ENCODE data around the gene CHST11.

The CHST11 gene

DNA sequence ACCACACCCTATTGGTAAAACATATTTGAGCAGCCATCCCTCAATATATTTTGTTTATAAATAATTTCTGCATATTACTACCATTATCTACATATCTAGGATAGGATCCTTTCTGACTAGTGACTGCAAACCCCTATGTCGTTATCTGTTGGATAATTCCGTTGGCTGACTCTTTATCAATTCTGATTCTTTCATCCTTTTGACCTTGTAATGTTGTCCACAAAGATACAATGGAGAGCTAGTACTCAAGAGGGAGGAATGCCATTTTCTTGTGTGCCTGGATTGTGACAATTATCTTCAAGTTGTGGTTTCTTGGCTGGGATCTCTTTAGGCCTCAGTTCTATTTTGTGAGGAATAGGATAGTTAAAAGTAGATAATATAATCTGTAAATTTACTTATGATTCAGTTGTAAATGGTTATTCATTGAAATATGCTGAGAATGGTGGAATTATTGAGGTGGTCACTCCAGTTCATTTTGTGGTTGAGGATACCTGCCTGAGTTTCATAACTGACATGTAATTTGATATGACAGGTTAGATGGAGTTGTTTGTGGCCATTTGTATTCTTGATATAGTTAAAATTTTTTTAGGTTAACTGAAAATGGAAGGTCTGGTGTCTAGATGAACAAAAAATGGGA lies 10.1 kb downstream of the CHST11 start:
- H3K9me3 ChIP-seq (ENCODE audit: control insufficient read depth in 1 of 2, low read length in 2 of 2): no peaks in the 10 kb centered on the region
- H3K4me1 ChIP-seq (ENCODE audit: control insufficient read depth in 1 of 2, insufficient read depth in 2 of 2, low read length in 2 of 2): peaks cover 13 to 24% of the 10 kb centered on the region in 2 donors
- H3K27ac ChIP-seq (ENCODE audit: low read depth, low read length): no peak overlapping the region
- H3K27me3 ChIP-seq (ENCODE audit: control insufficient read depth in 1 of 2, insufficient read depth in 2 of 2, low read length in 2 of 2): no peaks in the 10 kb centered on the region
- H3K36me3 ChIP-seq (ENCODE audit: control insufficient read depth in 1 of 2, insufficient read depth in 2 of 2, low read length in 2 of 2): no peaks in the 10 kb centered on the region
- H3K9ac ChIP-seq (ENCODE audit: low read depth in 1 of 2, low read length in 2 of 2): no peak overlapping the region
- no peak overlapping the region for H3K4me3 ChIP-seq (ENCODE audit: low read depth in 1 of 2, low read length in 2 of 2)

DNA sequence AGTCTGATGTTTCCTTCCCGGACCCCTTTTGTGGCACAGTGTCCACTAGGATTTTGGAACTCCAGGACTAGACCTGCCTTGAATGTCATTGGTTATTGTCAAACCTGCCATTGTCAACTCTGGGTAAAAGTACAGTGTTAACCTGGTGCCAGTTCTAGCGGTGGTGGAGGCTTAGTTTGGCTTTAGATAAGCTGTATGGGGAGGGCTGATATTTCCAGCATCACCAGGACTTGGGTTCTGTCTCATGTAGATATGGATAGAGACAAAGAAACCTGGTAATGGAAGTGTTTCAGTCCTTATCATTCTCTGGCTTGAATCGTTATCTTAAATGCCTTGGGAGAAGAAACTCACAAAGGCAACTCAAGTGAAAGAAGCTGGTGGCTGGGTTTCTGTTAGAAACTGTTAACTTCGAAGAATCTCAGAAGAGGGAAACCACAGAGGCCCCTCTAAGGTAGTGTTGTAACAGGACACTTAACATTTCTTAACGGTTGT lies 10.6 kb downstream of the CHST11 start:
- H3K27me3 ChIP-seq (ENCODE audit: control insufficient read depth in 1 of 2, insufficient read depth in 2 of 2, low read length in 2 of 2): no peaks in the 10 kb centered on the region
- no peaks in the 10 kb centered on the region for H3K36me3 ChIP-seq (ENCODE audit: control insufficient read depth in 1 of 2, insufficient read depth in 2 of 2, low read length in 2 of 2)
- no peak overlapping the region for H3K27ac ChIP-seq (ENCODE audit: low read depth, low read length)
- peaks cover 13 to 24% of the 10 kb centered on the region in 2 donors for H3K4me1 ChIP-seq (ENCODE audit: control insufficient read depth in 1 of 2, insufficient read depth in 2 of 2, low read length in 2 of 2)
- H3K9me3 ChIP-seq (ENCODE audit: control insufficient read depth in 1 of 2, low read length in 2 of 2): no peaks in the 10 kb centered on the region
- H3K9ac ChIP-seq (ENCODE audit: low read depth in 1 of 2, low read length in 2 of 2): no peak overlapping the region
- H3K4me3 ChIP-seq (ENCODE audit: low read depth in 1 of 2, low read length in 2 of 2): no peak overlapping the region

- H3K36me3 ChIP-seq (ENCODE audit: control insufficient read depth in 1 of 2, insufficient read depth in 2 of 2, low read length in 2 of 2): no peaks in the 10 kb centered on the region
- no peak overlapping the region for H3K27ac ChIP-seq (ENCODE audit: low read depth, low read length)
- peaks cover 15 to 19% of the 10 kb centered on the region in 2 donors for H3K4me1 ChIP-seq (ENCODE audit: control insufficient read depth in 1 of 2, insufficient read depth in 2 of 2, low read length in 2 of 2)
- H3K9ac ChIP-seq (ENCODE audit: low read depth in 1 of 2, low read length in 2 of 2): no peak overlapping the region
- H3K27me3 ChIP-seq (ENCODE audit: control insufficient read depth in 1 of 2, insufficient read depth in 2 of 2, low read length in 2 of 2): no peaks in the 10 kb centered on the region
- H3K4me3 ChIP-seq (ENCODE audit: low read depth in 1 of 2, low read length in 2 of 2): no peak overlapping the region
- H3K9me3 ChIP-seq (ENCODE audit: control insufficient read depth in 1 of 2, low read length in 2 of 2): no peaks in the 10 kb centered on the region
Measured at GRCh38 chr12:104468371-104468770, 11.6 kb downstream of the CHST11 start.

GRCh38 chr12:104469066-104469465 lies 12.3 kb downstream of the CHST11 start:
- no peak overlapping the region for H3K27ac ChIP-seq (ENCODE audit: low read depth, low read length)
- H3K27me3 ChIP-seq (ENCODE audit: control insufficient read depth in 1 of 2, insufficient read depth in 2 of 2, low read length in 2 of 2): no peaks in the 10 kb centered on the region
- no peaks in the 10 kb centered on the region for H3K36me3 ChIP-seq (ENCODE audit: control insufficient read depth in 1 of 2, insufficient read depth in 2 of 2, low read length in 2 of 2)
- H3K4me3 ChIP-seq (ENCODE audit: low read depth in 1 of 2, low read length in 2 of 2): no peak overlapping the region
- no peak overlapping the region for H3K9ac ChIP-seq (ENCODE audit: low read depth in 1 of 2, low read length in 2 of 2)
- peaks cover 13 to 23% of the 10 kb centered on the region in 2 donors for H3K4me1 ChIP-seq (ENCODE audit: control insufficient read depth in 1 of 2, insufficient read depth in 2 of 2, low read length in 2 of 2)
- no peaks in the 10 kb centered on the region for H3K9me3 ChIP-seq (ENCODE audit: control insufficient read depth in 1 of 2, low read length in 2 of 2)

- no peaks in the 10 kb centered on the region for H3K9me3 ChIP-seq (ENCODE audit: control insufficient read depth in 1 of 2, low read length in 2 of 2)
- H3K4me3 ChIP-seq (ENCODE audit: low read depth in 1 of 2, low read length in 2 of 2): no peak overlapping the region
- no peaks in the 10 kb centered on the region for H3K36me3 ChIP-seq (ENCODE audit: control insufficient read depth in 1 of 2, insufficient read depth in 2 of 2, low read length in 2 of 2)
- no peak overlapping the region for H3K27ac ChIP-seq (ENCODE audit: low read depth, low read length)
- no peaks in the 10 kb centered on the region for H3K27me3 ChIP-seq (ENCODE audit: control insufficient read depth in 1 of 2, insufficient read depth in 2 of 2, low read length in 2 of 2)
- H3K4me1 ChIP-seq (ENCODE audit: control insufficient read depth in 1 of 2, insufficient read depth in 2 of 2, low read length in 2 of 2): peaks cover 13 to 25% of the 10 kb centered on the region in 2 donors
- H3K9ac ChIP-seq (ENCODE audit: low read depth in 1 of 2, low read length in 2 of 2): no peak overlapping the region
Measured at GRCh38 chr12:104469523-104469922, 12.8 kb downstream of the CHST11 start.

GRCh38 chr12:104470521-104470920 lies 13.8 kb downstream of the CHST11 start:
- Histone ChIP-seq H3K4me1 (ENCODE audit: control insufficient read depth in 1 of 2, insufficient read depth in 2 of 2, low read length in 2 of 2) (peaks cover 8 to 17% of the 10 kb centered on the region in 2 donors), H3K36me3 (ENCODE audit: control insufficient read depth in 1 of 2, insufficient read depth in 2 of 2, low read length in 2 of 2) (no peaks in the 10 kb centered on the region), H3K27ac (ENCODE audit: low read depth, low read length) (no peak overlapping the region), H3K27me3 (ENCODE audit: control insufficient read depth in 1 of 2, insufficient read depth in 2 of 2, low read length in 2 of 2) (no peaks in the 10 kb centered on the region), H3K9me3 (ENCODE audit: control insufficient read depth in 1 of 2, low read length in 2 of 2) (no peaks in the 10 kb centered on the region), H3K4me3 (ENCODE audit: low read depth in 1 of 2, low read length in 2 of 2) (no peak overlapping the region), H3K9ac (ENCODE audit: low read depth in 1 of 2, low read length in 2 of 2) (no peak overlapping the region)

DNA sequence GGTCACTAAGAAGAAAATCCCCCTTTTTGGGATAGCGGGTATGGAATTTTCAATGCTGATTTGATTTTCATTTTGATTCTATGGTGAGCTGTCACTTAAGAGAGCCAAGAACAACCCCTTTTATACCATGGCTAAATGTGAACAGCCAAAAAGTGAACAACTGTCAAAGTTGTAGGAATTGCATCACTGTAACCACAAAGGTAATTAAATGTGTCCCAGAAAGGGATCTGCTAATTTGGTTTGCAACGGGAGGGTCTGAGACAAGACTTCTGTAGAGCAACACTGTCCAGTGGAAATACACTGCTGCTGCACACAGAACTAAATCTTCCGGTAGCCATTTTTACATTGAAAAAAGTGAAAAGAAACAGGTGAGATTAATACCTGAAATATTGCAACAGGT lies 14.6 kb downstream of the CHST11 start:
- H3K4me1 ChIP-seq (ENCODE audit: control insufficient read depth in 1 of 2, insufficient read depth in 2 of 2, low read length in 2 of 2): peaks cover 8 to 16% of the 10 kb centered on the region in 2 donors
- no peak overlapping the region for H3K4me3 ChIP-seq (ENCODE audit: low read depth in 1 of 2, low read length in 2 of 2)
- H3K27me3 ChIP-seq (ENCODE audit: control insufficient read depth in 1 of 2, insufficient read depth in 2 of 2, low read length in 2 of 2): no peaks in the 10 kb centered on the region
- no peak overlapping the region for H3K27ac ChIP-seq (ENCODE audit: low read depth, low read length)
- no peaks in the 10 kb centered on the region for H3K9me3 ChIP-seq (ENCODE audit: control insufficient read depth in 1 of 2, low read length in 2 of 2)
- H3K36me3 ChIP-seq (ENCODE audit: control insufficient read depth in 1 of 2, insufficient read depth in 2 of 2, low read length in 2 of 2): no peaks in the 10 kb centered on the region
- H3K9ac ChIP-seq (ENCODE audit: low read depth in 1 of 2, low read length in 2 of 2): no peak overlapping the region

DNA sequence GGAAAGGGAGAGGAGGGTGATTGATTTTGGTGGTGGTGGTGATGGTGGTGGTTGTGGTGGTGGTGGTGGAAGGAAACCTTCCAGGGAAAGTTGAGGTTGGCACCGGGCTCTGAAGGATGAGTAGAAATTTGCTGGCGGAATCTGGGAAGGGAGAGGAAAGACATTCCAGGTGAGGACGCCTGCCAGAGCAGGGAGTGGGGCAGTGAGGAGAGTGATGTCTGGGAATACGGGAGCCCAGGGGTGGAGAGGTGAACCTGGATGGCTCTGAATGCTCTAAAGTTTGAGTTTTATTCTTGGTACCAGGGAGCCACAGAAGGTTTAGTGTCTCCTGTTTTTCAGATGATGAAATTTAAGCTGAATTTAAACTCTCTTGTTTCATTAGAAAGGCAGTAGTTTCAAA lies 16.0 kb downstream of the CHST11 start:
- no peaks in the 10 kb centered on the region for H3K27me3 ChIP-seq (ENCODE audit: control insufficient read depth in 1 of 2, insufficient read depth in 2 of 2, low read length in 2 of 2)
- H3K27ac ChIP-seq (ENCODE audit: low read depth, low read length): no peak overlapping the region
- H3K9ac ChIP-seq (ENCODE audit: low read depth in 1 of 2, low read length in 2 of 2): no peak overlapping the region
- H3K4me1 ChIP-seq (ENCODE audit: control insufficient read depth in 1 of 2, insufficient read depth in 2 of 2, low read length in 2 of 2): peaks cover 14 to 24% of the 10 kb centered on the region in 2 donors
- H3K4me3 ChIP-seq (ENCODE audit: low read depth in 1 of 2, low read length in 2 of 2): no peak overlapping the region
- H3K36me3 ChIP-seq (ENCODE audit: control insufficient read depth in 1 of 2, insufficient read depth in 2 of 2, low read length in 2 of 2): no peaks in the 10 kb centered on the region
- H3K9me3 ChIP-seq (ENCODE audit: control insufficient read depth in 1 of 2, low read length in 2 of 2): no peaks in the 10 kb centered on the region

- no peak overlapping the region for H3K27ac ChIP-seq (ENCODE audit: low read depth, low read length)
- H3K4me3 ChIP-seq (ENCODE audit: low read depth in 1 of 2, low read length in 2 of 2): no peak overlapping the region
- H3K4me1 ChIP-seq (ENCODE audit: control insufficient read depth in 1 of 2, insufficient read depth in 2 of 2, low read length in 2 of 2): peaks cover 15 to 20% of the 10 kb centered on the region in 2 donors
- H3K27me3 ChIP-seq (ENCODE audit: control insufficient read depth in 1 of 2, insufficient read depth in 2 of 2, low read length in 2 of 2): no peaks in the 10 kb centered on the region
- no peak overlapping the region for H3K9ac ChIP-seq (ENCODE audit: low read depth in 1 of 2, low read length in 2 of 2)
- no peaks in the 10 kb centered on the region for H3K36me3 ChIP-seq (ENCODE audit: control insufficient read depth in 1 of 2, insufficient read depth in 2 of 2, low read length in 2 of 2)
- no peaks in the 10 kb centered on the region for H3K9me3 ChIP-seq (ENCODE audit: control insufficient read depth in 1 of 2, low read length in 2 of 2)
Measured at GRCh38 chr12:104473374-104473983, 16.7 kb downstream of the CHST11 start.

DNA sequence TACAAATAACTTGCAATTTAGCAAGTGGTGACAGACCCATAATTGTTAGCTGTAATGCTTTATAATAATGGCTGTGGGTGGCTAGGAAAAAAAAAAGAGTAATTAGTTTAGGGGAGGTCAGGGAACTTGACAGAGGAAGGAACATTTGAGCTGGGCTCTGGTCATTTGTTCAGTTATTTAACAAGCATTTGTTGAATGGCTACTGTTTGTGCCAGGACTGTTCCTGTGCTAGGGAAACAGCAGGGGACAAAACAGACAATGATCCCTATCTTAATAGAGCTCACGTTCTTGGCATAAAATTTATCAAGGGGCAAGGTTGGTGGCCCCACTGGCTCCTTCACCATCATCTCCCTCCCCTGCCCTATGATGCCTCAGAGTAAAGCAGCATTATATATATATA lies 18.5 kb downstream of the CHST11 start:
- H3K36me3 ChIP-seq (ENCODE audit: control insufficient read depth in 1 of 2, insufficient read depth in 2 of 2, low read length in 2 of 2): no peaks in the 10 kb centered on the region
- H3K27ac ChIP-seq (ENCODE audit: low read depth, low read length): no peak overlapping the region
- H3K4me3 ChIP-seq (ENCODE audit: low read depth in 1 of 2, low read length in 2 of 2): no peak overlapping the region
- no peaks in the 10 kb centered on the region for H3K27me3 ChIP-seq (ENCODE audit: control insufficient read depth in 1 of 2, insufficient read depth in 2 of 2, low read length in 2 of 2)
- no peaks in the 10 kb centered on the region for H3K9me3 ChIP-seq (ENCODE audit: control insufficient read depth in 1 of 2, low read length in 2 of 2)
- no peak overlapping the region for H3K9ac ChIP-seq (ENCODE audit: low read depth in 1 of 2, low read length in 2 of 2)
- peaks cover 23 to 27% of the 10 kb centered on the region in 2 donors for H3K4me1 ChIP-seq (ENCODE audit: control insufficient read depth in 1 of 2, insufficient read depth in 2 of 2, low read length in 2 of 2)
